GM19395 (cell line): ENCODE measurements around the gene STAMBPL1.

ENCODE experiments used
- ATAC-seq: cut with Tn5 transposase; IDR thresholded peaks from one replicate; pipeline ENCODE4 v1.9.1; 2021; ENCODE audit warnings: mild to moderate bottlenecking, moderate library complexity; ENCODE audit not compliant: unreplicated experiment

STAMBPL1 gene

DNA sequence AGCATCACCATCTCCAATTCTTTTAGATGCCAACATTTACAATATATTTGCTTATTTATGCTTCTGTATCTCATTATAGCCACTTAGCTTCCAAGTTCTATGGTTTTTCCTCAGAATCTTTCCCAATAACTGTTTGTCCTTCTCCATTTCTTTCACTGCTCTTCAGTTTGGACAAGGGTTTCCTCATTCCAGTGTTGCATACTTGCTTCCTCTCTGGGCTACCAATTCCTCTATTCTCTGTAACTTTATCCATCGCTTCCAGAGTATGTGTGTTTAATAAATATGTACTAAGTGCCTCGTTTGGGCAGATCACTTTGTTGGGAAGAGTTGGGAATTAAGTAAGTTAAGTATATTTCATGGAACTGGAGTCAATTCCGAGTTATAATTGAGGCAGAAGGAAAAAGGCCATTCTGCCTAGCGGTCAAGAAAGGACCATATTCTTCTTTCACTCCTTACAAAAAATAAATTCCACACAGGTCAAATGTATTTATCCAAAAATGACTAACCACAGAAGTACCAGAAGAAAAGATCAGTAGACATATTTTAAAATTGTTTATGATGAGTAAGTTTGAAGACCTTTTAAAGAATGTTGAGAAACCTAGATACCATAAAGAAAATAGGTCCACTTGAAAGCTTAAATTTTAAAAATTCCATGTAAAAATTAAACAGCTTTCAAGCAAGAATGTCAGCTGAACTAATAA, 10.8 kb downstream of the STAMBPL1 start:
- ATAC-seq: no peak

DNA sequence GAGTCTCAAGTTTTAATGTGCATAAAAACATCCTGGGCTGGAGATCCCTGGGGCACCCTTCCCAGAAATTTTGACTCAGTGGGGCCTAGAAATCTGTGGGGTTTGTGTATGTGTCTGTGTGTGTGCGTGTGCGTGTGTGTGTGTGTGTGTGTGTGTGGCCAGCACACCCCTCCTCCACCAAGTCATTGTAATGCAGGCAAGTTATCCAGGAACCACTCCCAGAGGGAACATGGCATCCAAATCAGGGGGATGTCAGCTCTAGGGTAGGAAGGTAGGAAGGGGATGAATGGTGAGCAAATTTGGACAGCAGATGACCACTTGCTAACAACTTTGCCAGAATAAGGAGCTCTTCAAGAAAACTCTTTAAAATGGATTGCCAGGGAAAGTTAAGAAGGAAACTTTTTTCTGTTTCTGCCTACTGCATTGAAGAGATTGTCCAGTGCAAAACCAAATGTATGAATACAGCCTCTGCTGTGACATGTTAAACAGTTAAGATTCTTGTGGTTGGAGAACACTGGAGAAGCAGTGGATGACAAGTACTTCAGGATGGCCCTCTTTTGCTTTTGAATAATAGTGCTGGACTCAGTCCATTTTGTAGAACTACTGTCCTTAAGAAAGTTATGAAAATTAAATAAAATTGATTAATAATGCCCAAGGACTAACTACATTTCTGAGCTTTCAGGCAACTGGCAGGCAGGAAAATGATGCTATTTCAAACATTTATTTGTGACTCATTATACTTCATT, 12.3 kb downstream of the STAMBPL1 start:
- no peak for ATAC-seq

DNA sequence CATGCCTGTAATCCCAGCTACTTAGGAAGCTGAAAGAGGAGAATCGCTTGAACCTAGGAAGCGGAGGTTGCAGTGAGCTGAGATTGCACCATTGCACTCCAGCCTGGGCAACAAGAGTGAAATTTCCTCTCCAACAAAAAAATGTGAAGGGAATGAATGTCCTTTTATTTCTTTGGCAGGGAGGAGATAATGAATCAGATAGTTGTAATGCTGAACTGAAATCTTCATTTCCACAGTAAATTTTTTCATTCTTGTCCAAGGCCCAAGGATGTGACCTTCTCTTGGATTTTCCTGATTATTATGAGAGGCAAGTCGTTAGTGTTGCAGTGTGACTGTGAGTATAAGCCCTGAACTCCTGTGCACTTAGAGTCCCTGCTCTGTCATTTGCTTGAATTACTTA, 13.6 kb downstream of the STAMBPL1 start:
- ATAC-seq: no peak

DNA sequence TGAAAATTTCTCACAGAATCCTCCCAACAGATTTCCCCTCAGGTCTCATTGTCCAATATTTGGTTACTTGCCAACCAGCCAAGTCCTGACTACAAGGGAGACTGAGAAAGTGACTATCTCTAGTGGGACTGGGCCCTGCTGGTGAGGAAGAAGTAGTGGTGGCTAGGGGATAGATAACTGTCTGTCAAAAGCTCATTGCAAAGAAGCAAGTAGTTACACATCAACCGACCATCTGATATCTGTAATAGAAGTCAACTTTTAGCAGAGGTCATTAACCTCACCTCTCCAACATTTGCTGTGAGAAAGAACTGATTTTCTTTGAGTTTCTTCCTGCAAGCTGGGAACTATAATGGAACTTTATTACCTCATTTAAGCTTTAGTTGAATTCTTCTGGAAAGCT, 15.2 kb downstream of the STAMBPL1 start:
- ATAC-seq: no peak

DNA sequence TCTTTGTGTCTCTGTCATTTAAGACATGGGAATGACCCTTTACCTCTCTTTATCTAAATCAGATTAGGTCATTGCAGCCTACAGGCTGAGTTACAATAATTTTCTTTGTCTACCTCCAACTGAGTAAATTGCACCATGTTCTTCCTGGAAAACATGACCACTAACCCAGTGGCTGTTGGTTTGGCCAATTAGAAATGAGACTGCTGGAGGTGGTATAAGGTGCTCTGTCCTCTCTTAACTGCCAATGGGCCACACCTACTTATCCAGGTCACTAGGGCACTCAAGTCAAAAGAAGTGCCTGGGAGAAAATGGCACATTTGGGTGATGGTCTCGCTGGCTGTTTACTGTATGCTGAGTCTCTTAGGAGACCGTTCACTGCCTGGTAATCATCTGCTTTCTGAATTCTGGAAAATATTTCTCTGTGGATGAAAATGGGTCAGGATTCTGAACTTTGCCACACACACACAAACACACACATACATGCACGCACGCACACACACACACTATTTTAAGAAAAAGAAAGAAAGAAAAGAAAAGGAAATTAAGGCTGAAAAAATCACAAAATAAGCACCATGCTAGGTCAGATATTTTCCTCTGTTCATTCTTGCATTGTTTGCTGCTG, 16.4 kb downstream of the STAMBPL1 start:
- no peak for ATAC-seq

DNA sequence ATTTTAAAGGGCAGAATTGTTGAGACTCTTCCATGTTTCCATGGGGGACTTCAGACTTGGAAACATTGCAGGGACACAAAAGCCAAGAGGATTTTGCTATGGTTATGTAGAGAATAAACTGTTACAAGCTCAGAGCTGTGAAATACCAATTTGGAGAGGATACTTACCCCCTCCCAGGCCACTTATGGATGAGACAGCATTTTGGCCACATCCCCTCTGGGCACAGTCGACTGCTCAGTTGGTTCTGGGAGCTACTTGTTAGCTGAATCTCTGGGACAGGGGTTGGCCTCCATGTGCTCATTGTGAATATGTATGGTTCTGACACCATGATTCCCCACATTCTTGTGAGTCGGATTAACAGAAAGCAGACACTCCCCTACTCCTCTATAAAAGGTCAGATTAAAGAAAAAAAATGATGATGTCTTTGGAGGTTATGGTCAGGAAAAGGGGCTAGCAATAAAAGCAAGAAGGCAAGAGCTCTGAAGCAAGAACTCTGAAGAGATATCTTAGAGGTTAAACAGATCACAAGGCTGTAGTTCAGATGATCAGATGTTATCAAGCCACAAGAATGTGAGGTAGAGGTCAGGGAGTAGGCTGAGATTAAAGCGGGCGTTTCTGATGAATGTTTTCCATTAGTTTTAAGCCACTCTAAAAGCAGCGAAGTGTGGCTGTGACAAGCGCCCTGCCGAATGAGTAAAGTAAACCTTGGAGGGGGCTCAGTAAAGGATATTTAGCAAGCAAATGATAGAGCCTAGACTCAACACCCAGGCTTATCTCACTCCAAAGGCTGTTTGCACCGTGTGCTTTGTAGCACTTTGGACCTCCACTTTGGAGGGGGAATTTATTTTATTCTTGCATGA, 17.2 kb downstream of the STAMBPL1 start:
- no peak for ATAC-seq

DNA sequence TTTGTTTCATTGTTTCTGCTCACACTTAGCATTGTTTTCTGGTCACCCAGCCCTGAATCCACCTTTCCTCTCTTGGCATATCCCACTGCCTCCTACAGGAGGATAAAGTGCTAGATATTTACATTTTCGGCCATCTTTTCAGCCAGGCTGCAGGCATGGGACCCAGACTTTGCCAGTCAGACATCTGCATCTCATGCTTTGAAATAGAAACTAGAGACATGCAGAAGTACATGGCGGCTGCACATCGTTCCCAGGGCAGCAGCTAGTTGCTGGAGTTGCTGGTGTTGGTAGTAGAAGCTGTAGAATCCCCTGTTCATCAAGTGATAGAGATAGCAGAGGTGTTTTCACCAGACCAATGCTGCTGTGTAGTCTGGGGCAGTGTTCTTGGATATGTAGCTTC, 18.7 kb downstream of the STAMBPL1 start:
- no peak for ATAC-seq

DNA sequence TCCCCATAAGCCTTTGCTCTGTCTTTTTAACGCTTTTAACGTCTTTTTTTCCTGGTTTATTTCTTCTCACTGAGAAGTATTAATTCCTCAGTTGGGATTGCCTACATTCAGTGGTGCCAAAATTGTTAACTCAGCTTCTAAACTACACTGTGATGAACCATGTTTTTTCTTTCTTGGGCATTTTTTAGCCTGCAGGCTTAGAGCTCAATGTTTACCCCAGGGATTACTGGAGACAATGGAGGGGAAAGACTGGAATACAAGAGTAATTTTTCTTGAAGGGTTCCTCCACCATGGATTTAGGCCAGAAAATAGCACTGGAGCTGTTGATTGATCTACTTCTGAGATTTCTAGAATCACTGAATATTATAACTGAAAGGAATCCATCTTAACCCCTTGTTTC, 19.8 kb downstream of the STAMBPL1 start:
- no peak for ATAC-seq

DNA sequence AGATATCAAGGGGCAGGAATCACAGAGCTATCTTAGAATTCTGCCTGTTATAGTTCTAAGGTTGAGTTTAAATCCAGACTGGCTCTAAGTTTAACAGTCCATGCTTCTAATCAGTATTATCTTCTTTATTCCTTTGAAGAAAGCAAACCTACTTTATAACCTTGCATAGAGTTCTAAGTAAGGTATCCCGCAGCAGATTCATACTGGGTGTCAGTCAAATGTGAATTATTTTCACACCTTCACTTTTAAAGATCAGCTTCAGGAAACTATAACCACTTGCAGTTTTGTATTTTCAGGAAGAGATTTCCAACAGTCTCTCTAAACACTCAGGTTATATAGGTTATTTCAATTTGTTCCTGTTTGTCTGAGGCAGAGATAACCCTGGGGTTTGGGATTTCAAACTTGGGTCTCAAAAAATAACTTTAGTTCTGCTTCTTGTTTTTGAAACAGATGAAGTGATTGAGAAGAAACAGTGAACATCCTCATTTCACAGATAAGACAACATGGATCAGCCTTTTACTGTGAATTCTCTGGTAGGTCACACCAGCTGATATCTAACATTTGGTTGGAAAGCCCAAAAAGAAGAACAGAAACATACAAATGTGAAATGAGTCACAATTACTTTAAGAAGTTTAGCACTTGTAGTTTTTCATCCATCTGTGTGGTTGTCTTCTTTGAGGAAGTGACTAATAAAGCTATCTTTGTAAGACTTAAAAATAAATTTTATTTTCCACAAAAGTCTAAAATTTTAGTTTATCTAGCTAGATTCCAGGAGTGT, 21.4 kb downstream of the STAMBPL1 start:
- peak; percentile 79 for ATAC-seq

DNA sequence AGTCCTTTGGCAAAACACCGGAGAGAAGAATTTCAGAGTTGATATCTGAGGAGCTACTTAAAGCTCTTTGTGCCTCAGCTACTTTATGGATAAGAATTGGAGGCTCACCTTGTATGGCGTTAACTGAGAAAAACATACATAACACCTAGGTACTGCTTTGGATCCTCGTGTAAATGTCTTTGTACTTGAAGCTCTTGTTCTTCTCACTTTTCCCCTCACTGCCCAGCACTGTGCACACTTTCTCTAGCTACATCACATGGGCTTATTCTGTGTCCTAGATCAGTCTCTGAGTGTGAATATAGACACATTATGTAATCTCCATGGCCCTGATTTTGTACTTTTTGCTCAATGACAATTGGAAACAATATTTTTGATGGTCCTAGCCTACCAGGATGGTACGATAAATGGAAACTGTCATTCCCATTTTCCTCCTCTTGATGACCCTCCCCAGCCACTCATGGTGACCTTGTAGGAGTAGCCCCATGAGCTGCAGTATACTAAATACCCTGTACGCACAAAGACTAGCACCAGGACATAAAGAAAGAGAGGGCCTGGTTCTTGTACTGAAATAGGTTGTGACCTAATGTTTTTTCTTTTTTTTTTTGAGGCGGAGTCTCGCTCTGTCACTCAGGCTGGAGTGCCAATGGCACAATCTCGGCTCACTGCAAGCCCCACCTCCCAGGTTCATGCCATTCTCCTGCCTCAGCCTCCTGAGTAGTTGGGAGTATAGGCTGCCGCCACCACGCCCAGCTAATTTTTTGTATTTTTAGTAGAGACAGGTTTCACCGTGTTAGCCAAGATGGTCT, 22.1 kb downstream of the STAMBPL1 start:
- ATAC-seq: peak; percentile 49

DNA sequence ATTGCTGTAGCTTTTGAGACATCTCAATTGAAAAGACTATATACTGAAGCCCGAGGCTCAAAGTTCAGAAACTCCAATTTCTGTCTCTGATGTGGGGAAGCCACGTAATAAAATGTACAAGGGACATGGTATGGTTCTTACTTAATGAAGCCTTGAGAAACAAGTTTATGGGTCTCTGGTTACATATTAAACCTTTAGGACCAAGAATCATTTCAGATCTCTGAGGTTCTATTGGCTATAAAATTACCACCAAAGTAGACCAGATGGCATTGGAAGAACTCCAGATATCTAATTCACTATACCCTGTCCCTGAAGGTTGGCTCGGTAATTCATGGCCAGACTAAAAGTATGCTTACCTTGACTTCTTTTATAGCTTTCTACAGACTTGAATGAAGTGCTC, 23.7 kb downstream of the STAMBPL1 start:
- no peak for ATAC-seq

DNA sequence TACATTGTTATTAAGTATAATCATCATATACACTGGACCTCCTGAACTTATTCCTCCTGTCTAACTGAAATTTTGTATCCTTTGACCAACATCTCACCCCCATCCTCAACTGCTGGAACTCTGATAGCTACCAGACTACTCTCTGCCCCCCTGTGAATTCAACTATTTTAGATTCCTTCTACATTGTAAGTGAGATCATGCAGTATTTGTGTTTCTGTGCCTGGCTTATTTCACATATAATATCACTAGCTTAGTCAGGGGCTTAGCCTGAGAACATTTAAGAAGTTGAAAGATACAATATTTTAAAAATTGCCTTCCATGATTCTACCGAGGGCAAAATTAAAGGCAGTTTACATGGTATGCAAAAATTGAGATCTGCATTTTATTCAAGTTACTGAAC, 26.9 kb downstream of the STAMBPL1 start:
- ATAC-seq: no peak

DNA sequence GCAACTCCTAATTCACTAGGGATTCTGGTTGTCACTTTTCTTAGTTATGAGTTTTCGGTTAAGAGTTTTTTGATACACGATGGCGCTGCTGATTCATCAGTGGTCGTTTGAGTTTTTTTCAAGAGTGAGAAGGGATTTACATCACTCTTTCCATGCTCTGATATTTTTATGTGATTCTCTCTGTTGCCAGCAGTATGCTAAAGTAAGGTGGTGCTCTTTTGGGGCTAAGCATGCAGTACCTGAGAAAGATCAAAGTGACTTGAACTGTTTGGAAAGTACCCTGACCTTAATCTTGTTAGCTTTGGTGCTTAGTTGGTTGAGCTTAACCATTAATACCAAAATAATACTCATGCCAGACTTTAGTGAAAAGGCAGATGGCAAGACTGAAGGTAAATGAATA, 28.1 kb downstream of the STAMBPL1 start:
- ATAC-seq: no peak

DNA sequence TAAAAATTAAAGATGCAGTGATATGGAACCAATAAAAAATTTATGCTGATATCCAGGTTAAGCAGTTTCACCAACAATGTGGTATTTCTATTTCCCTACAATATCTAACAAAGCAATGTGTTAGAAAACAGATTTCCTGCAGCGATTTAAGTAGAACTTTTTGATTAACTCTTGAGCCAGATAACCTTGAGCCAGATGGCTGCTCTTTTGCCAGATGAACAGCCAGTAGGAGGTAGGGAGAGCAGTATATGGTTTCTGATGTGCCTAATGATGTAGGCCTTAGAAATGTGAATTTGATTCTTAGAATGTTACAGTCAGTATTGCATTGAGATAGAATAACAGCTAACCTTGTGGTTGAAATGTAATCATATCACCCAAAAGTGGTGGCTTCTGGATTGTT, 31.1 kb downstream of the STAMBPL1 start:
- no peak for ATAC-seq

DNA sequence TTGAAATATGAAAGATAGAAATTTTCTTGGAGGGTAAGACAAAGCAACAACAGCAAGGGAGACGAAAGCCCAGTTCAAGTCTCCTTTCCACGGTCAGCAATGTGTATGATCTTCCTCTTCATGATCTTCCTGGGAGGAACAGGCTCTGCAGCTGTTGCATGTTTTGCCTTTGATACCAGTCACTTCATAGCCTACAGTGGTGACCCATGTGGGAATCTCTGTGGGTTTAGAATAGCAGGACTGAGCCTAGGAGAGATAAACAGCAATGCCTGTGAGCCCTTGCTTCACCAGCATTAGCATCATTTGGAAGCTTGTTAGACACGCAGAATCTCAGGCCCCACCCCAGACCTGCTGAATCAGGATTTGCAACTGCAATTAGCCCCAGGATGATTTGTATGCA, 31.8 kb downstream of the STAMBPL1 start:
- ATAC-seq: no peak

DNA sequence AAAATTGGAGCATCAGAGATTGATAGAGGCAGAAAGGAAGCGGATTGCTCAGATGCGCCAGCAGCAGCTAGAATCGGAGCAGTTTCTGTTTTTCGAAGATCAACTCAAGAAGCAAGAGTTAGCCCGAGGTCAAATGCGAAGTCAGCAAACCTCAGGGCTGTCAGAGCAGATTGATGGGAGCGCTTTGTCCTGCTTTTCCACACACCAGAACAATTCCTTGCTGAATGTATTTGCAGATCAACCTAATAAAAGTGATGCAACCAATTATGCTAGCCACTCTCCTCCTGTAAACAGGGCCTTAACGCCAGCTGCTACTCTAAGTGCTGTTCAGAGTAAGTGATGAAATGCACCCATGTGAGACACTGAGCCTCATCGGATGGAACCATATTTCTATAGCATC, 33.1 kb downstream of the STAMBPL1 start:
- ATAC-seq: no peak

DNA sequence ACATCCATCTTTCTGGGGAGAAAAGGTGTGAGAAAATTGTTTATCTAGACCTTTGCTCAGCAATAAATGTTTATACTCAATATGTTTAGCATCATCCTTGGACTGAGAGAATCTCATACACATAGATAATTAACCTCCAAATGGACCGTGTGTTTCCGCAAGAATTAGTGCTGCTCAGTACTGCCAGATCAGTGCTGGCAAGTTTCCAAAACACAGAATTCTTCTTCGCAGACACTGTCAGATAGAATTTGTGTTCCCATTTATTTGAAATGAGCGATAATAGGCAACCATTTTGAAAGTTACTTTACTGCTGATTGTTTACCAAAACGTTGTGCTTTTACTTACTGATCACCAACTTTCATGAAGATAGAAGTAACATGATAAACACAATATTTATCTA, 33.7 kb downstream of the STAMBPL1 start:
- no peak for ATAC-seq

DNA sequence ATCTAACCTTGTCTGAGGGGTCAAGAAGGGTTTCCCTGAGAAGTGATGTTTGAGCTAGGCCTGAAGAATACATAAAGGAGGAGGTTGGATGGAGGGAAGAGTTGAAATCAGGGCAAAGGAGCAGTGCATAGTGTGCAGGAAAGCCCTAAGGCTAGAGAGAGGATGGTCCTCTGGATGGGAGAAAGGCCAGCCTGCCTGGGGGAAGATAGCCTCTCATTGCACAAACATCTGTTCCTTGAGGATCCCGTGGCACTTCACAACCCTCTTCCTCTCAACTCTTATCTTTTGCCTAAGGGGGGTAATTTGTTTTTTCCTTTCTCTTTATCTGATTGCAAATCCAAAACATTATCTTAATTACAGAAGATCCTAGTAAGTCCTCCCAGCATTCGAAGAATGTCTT, 35.7 kb downstream of the STAMBPL1 start:
- ATAC-seq: no peak

DNA sequence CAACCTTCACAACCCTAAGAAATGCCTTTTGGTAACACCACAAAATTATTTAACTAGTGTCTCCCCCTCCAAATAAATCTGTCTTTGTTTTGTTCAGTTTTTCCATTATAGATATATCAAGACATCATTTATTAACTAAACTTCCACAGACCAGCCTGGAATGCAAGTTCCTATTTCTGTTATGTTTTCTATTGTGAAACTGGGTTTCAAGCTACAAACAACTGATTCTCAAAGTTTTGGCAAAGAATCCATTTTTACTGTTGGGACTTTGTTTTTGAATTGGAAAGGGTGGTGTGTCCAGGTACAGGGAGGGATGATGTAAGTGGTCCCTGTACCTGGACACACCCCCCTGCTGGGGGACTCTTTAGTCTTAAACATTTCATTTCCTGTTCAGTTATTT, 36.2 kb downstream of the STAMBPL1 start:
- no peak for ATAC-seq

DNA sequence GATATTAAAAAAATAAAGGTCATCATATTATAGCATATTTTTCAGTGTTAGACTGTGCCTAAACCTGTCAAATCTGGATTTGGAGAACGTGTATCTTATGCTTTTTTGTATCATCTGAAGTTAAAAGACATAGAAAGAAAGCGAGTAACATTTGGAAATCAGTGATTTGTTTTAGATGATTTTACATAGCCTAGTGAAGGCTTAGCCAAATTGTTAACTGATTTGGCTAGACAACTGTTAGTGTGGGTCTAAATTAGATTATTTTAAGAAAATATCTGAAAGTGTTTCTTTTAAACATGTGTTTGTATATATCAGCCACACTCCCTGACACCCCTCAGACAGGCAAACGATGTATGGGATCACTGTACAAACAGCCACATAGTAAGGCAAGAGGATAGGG, 36.9 kb downstream of the STAMBPL1 start:
- ATAC-seq: no peak
